ENCODE measurements around the gene MLLT11. TPM values are rescaled to one million over a fixed set of nuclear protein-coding genes. Genes with fewer than 3 reads are reported as not detected.
"Not testable (repeated sequence)": the region's sequence is repeated elsewhere in the genome, so short reads cannot be mapped to it uniquely, and the experiment has no call there.

The MLLT11 gene
- total RNA-seq, 6 experiments from 2014 or later: 0.24 to 0.56 (median 0.40) TPM

DNA sequence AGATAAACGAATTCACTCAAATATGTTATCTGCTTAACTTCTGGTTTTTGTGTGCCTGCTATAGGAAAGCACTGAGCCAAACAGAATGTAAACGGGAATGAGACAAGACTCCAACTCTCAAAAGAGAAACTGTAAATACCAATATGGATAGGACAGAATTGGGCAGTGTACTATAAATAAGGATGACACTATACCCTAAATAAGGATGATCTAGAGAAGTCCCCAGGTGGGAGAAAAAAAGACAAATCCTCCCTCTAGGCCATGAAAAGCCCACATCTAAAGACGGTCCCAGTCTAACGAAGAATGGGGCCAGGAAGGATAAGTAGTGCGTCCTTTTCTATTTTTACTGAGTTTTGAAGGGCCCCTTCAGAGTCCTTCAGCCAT lies 8.9 kb downstream of the MLLT11 start:
- no peaks in the 10 kb centered on the region for H3K9me3 ChIP-seq
- peaks cover 0 to 23% (median 9%) of the 10 kb centered on the region in 4 donors for H3K4me1 ChIP-seq
- ATAC-seq: no peak
- no peak overlapping the region for H3K4me3 ChIP-seq
- no peak for TF ChIP-seq POLR2A (IDR thresholded peaks at IDR 0.05)
- TF ChIP-seq, protein P1, sequence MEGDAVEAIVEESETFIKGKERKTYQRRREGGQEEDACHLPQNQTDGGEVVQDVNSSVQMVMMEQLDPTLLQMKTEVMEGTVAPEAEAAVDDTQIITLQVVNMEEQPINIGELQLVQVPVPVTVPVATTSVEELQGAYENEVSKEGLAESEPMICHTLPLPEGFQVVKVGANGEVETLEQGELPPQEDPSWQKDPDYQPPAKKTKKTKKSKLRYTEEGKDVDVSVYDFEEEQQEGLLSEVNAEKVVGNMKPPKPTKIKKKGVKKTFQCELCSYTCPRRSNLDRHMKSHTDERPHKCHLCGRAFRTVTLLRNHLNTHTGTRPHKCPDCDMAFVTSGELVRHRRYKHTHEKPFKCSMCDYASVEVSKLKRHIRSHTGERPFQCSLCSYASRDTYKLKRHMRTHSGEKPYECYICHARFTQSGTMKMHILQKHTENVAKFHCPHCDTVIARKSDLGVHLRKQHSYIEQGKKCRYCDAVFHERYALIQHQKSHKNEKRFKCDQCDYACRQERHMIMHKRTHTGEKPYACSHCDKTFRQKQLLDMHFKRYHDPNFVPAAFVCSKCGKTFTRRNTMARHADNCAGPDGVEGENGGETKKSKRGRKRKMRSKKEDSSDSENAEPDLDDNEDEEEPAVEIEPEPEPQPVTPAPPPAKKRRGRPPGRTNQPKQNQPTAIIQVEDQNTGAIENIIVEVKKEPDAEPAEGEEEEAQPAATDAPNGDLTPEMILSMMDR (IDR thresholded peaks at IDR 0.05): no peak
- DNase-seq: no peak
- H3K27me3 ChIP-seq: no peaks in the 10 kb centered on the region
- H3K27ac ChIP-seq: no peak overlapping the region
- 88% methylated on average over 5 of the region's 5 CpGs for WGBS (ENCODE audit: insufficient coverage, low coverage, low lambda C conversion rate, missing lambda C conversion rate)
- intact Hi-C loops (cut with DNase I): no loop called here
- H3K36me3 ChIP-seq: no peaks in the 10 kb centered on the region

DNA sequence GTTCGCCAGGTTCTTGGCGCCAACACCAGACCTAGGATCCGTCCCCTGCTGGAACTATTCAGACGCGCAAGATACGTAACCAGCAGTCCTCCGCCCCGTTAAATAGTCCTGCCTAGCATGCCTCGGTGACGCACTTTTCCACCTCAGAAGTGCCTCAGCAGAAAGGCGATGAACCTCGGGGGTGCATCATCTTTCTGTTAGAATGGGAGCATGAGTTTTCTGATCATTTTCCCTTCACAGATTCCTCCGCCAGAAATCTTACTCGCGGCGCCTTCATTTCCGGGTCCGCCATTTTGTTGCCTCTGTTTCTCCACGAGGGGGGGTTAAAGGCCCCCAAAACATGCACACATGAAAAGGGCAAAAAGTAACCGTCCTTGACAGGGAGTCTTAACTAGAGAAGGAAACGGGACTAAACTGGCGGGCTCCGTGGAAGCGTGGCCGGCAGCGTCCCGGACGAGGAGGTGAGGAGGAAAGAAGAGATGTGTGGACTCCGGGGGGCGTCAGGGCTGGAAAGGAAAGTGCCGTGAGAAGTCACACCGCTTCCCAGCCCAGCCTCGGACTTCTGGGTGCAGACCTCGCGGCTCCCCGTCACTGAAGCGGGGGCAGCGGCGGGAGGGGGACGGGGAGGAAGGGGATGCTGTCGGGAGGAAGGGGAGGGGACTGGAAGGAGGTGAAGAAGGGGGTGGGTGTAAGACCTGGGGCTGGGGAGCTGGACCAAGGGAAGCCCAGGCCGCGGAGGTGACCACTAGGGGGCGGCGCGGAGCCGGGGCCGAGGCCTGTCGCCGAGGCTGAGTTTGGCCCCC lies 10.5 kb downstream of the MLLT11 start, which contains the start of gene GABPB2:
GABPB2 (plus strand) TSS at position 288 of the 803 bp plus-strand sequence. CDS start 17,429 bp downstream, outside the sequence.
- WGBS (ENCODE audit: insufficient coverage, low coverage, low lambda C conversion rate, missing lambda C conversion rate): under 1% methylated on average over 37 of the region's 50 CpGs
- ATAC-seq: peak; percentile 94 to 98 (median 95)
- H3K4me1 ChIP-seq: peaks cover 0 to 13% (median 4%) of the 10 kb centered on the region in 4 donors

DNA sequence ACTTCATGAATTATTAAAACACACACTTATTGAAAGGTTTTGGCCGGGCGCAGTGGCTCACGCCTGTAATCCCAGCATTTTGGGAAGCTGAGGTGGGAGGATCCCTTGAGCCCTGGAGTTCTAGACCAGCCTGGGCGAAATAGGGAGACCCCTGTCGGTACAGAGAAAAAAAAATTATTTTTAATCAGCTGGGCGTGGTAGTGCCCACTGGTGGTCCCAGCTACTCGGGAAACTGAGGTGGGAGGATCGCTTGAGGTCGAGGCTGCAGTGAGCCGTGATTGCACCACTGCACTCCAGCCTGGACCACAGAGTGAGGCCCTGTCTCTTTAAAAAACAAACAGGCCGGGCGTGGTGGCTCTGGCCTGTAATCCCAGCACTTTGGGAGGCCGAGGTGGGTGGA lies 12.0 kb downstream of the MLLT11 start:
- 67% methylated on average over 5 of the region's 13 CpGs for WGBS (ENCODE audit: insufficient coverage, low coverage, low lambda C conversion rate, missing lambda C conversion rate)
- H3K27ac ChIP-seq: no peak overlapping the region

More for the DNA sequence above, 10.5 kb downstream of the MLLT11 start, which contains the start of gene GABPB2:
- no peaks in the 10 kb centered on the region for H3K36me3 ChIP-seq
- peak; percentile 52 for TF ChIP-seq POLR2A (IDR thresholded peaks at IDR 0.05)
- TF ChIP-seq, protein P1 (IDR thresholded peaks at IDR 0.05): peak; percentile 72 to 94 (median 90)
- peak; percentile 90 to 93 (median 92) for DNase-seq
- H3K27ac ChIP-seq: peak within 1 kb of the TSS; percentile 95 to 98 (median 96)
- intact Hi-C loops (cut with DNase I): no loop called here
- H3K9me3 ChIP-seq: no peaks in the 10 kb centered on the region
- no peaks in the 10 kb centered on the region for H3K27me3 ChIP-seq
- peak within 1 kb of the TSS; percentile 83 to 94 (median 88) for H3K4me3 ChIP-seq

DNA sequence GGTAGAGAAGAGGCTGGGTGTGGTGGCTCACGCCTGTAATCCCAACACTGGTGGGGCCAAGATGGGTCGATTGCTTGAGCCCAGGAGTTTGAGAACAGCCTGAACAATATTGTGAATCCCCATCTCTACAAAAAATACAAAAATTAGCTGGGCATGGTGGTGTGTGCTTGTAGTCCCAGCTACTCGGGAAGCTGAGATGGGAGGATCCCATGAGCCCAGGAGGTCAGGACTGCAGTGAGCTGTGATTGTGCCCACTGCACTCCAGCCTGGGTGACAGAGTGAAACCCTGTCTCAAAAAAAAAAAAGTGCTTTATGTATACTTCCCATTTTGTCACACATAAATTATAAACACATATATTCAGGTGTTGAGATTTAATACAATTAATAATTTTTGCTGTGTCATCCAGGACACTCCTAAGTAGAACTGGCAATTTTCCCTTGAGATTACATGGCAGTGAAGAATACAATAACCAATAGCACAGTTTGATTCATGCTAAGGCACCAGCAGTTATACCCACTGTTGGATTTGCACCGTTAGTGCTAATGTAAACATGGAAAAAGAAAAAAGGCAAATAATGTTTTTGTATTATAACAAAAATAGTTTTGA lies 25.9 kb downstream of the MLLT11 start:
- ATAC-seq (no peak), DNase-seq (no peak)
- no peaks in the 10 kb centered on the region for H3K27me3 ChIP-seq
- H3K9me3 ChIP-seq: no peaks in the 10 kb centered on the region
- TF ChIP-seq, protein P1 (IDR thresholded peaks at IDR 0.05): no peak
- TF ChIP-seq POLR2A (IDR thresholded peaks at IDR 0.05): no peak
- 77% methylated on average over 4 of the region's 4 CpGs for WGBS (ENCODE audit: insufficient coverage, low coverage, low lambda C conversion rate, missing lambda C conversion rate)
- H3K27ac ChIP-seq: no peak overlapping the region
- H3K36me3 ChIP-seq: no peaks in the 10 kb centered on the region
- H3K4me1 ChIP-seq: no peaks in the 10 kb centered on the region
- intact Hi-C loops (cut with DNase I): no loop called here
- no peak overlapping the region for H3K4me3 ChIP-seq

More for the DNA sequence above, 12.0 kb downstream of the MLLT11 start:
- Histone ChIP-seq H3K4me3 (no peak overlapping the region), H3K36me3 (no peaks in the 10 kb centered on the region), H3K4me1 (peaks cover 0 to 11% (median 3%) of the 10 kb centered on the region in 4 donors), H3K27me3 (no peaks in the 10 kb centered on the region), H3K9me3 (no peaks in the 10 kb centered on the region)
- TF ChIP-seq, protein P1 (IDR thresholded peaks at IDR 0.05): no peak
- no peak for TF ChIP-seq POLR2A (IDR thresholded peaks at IDR 0.05)
- intact Hi-C loops (cut with DNase I): no loop called here
- ATAC-seq (no peak), DNase-seq (no peak)

DNA sequence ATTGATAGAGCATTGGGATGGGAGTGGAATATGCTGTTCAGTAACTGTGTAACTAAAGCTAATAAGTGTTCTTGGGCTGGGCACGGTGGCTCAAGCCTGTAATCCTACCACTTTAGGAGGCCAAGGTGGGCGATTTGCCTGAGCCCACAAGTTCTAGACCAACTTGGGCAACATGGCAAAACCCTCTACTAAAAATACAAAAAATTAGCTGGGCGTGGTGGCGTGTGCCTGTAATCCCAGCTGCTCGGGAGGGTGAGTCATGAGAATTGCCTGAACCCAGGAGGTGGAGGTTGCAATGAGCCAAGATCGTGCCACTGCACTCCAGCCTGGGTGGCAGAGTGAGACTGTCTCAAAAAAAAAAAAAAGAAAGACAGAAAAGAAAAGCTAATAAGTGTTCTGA lies 37.2 kb downstream of the MLLT11 start:
- not testable (repeated sequence) for H3K4me3 ChIP-seq, H3K27ac ChIP-seq, H3K4me1 ChIP-seq, DNase-seq, H3K9me3 ChIP-seq, H3K27me3 ChIP-seq, ATAC-seq, H3K36me3 ChIP-seq
- WGBS (ENCODE audit: insufficient coverage, low coverage, low lambda C conversion rate, missing lambda C conversion rate): 87% methylated on average over 6 of the region's 6 CpGs
- intact Hi-C loops (cut with DNase I): loop anchor here in 1 of 2 donors (5.0 kb wide), 1 partner anchor 60 kb away; the partner anchor contains the start of gene TNFAIP8L2

All from right lobe of liver (tissue), 6 donors.